Tibial nerve (tissue), 4 donors: ENCODE results near the gene CGNL1.

ENCODE experiments used
- CTCF ChIP-seq, 5 experiments: fragments of 200-600 bp in 3 of 5; fragments of 450-650 bp in 2 of 5; sonication (generic) in 3 of 5; IDR thresholded peaks; one replicate each; pipeline ENCODE4 v1.5.1; 2016 to 2019; ENCODE audit warnings: antibody characterized with exemption in 5 of 5, mild to moderate bottlenecking in 3 of 5, moderate library complexity in 2 of 5
- EP300 ChIP-seq, 2 donors: sonication (generic); formaldehyde crosslinking; IDR thresholded peaks; one replicate each; pipeline ENCODE4 v1.6.1; 2017; ENCODE audit warnings: antibody characterized with exemption in 2 of 2, mild to moderate bottlenecking in 1 of 2
- POLR2A ChIP-seq, 2 donors: fragments of 450-650 bp; IDR thresholded peaks; one replicate each; pipeline ENCODE4 v1.6.1; 2017; ENCODE audit warnings: antibody characterized with exemption in 2 of 2, mild to moderate bottlenecking in 2 of 2, moderate library complexity in 2 of 2

GRCh38 chr15:57438166-57438565 lies 61.9 kb downstream of the CGNL1 start:
- TF ChIP-seq CTCF (IDR thresholded peaks at IDR 0.05) (no peak), POLR2A (IDR thresholded peaks at IDR 0.05) (no peak), EP300 (IDR thresholded peaks at IDR 0.05) (no peak)
